HepG2 (cell line): ENCODE results near the gene ALDH2. TPM values are rescaled to one million over a fixed set of nuclear protein-coding genes. Genes with fewer than 3 reads are reported as not detected.

Experiments
- ATAC-seq: fragments of 200-7000 bp; cut with Tn5 transposase; 3 replicates; pipeline ENCODE4 v1.9.1; 2020; ENCODE audit warnings: mild to moderate bottlenecking, moderate library complexity
- BruUV-seq: library from RNA; stranded (reverse); fragments of 400-500 nt; replicated peaks from 2 replicates; lab custom pipeline; 2021; lab: Mats Ljungman, UMichigan
- CTCF ChIA-PET: fragments of 300-600 bp; formaldehyde crosslinking; extraction: SDS; loops from one replicate; lab custom pipeline; 2021; ENCODE audit warnings: low total read pairs, inconsistent platforms, low intra/inter-chr PET ratio; lab: Yijun Ruan, JAX
- POLR2A ChIA-PET: fragments of 350-600 bp; sonication (Branson Sonifier 250); formaldehyde crosslinking; loops from one replicate; lab custom pipeline; 2020; ENCODE audit warnings: antibody characterized with exemption, inconsistent platforms; lab: Yijun Ruan, JAX
- DNase-seq: peaks from one replicate; pipeline ENCODE4 v3.0.0-alpha.2; 2015; ENCODE audit warnings: low spot score
- FAIRE-seq: peaks from 3 replicates; lab custom pipeline; 2011; peaks lifted over from hg19 to GRCh38; lab: Jason Lieb, UNC
- H2AFZ ChIP-seq: one replicate; pipeline ENCODE4 v1.6.1; 2011; ENCODE audit warnings: low read length, inconsistent platforms
- H3K27ac ChIP-seq: fragments of 300-600 bp; 3 replicates; pipeline ENCODE4 v1.8.0; 2011; ENCODE audit warnings: mixed run types, mild to moderate bottlenecking, mixed read lengths, low read length, inconsistent platforms; ENCODE audit not compliant: insufficient read depth; ENCODE audit errors: extremely low read length
- H3K27me3 ChIP-seq, 2 experiments: fragments of 200-600 bp in 1 of 2; 2 replicates in 1 of 2; 3 replicates in 1 of 2; pipeline versions ENCODE4 v1.6.0 to v1.8.0; 2011; ENCODE audit warnings: low read length in 2 of 2, mild to moderate bottlenecking in 2 of 2, moderate library complexity in 2 of 2, inconsistent platforms in 1 of 2; ENCODE audit not compliant: insufficient read depth in 2 of 2, control insufficient read depth in 1 of 2
- H3K36me3 ChIP-seq, 2 experiments: fragments of 200-600 bp in 1 of 2; replicated peaks in 1 of 2; 2 replicates in 1 of 2; 3 replicates in 1 of 2; pipeline versions ENCODE4 v1.5.1 to v1.8.0; 2011; ENCODE audit warnings: low read length in 2 of 2, inconsistent platforms in 1 of 2; ENCODE audit not compliant: insufficient read depth in 2 of 2, control insufficient read depth in 1 of 2
- H3K4me1 ChIP-seq: 2 replicates; pipeline ENCODE4 v1.5.1; 2012; ENCODE audit warnings: low read length, inconsistent platforms; ENCODE audit not compliant: insufficient read depth
- H3K4me2 ChIP-seq: 2 replicates; pipeline ENCODE4 v1.6.0; 2011; ENCODE audit warnings: low read depth, low read length, inconsistent platforms
- H3K4me3 ChIP-seq, 3 experiments: fragments of 200-600 bp in 1 of 3; sonication (generic), shearing (Covaris generic) in 1 of 3; replicated peaks in 1 of 3; 2 replicates each; pipeline ENCODE4 v1.5.1; 2011 to 2016; ENCODE audit warnings: low read length in 3 of 3, inconsistent platforms in 2 of 3, low read depth in 2 of 3, mild to moderate bottlenecking in 2 of 3, control low read depth in 1 of 3, mixed read lengths in 1 of 3; ENCODE audit not compliant: insufficient read depth in 1 of 3
- H3K79me2 ChIP-seq: one replicate; pipeline ENCODE4 v1.6.1; 2011; ENCODE audit warnings: low read length, inconsistent platforms; ENCODE audit not compliant: insufficient read depth
- H3K9ac ChIP-seq: 2 replicates; pipeline ENCODE4 v1.6.0; 2011; ENCODE audit warnings: mild to moderate bottlenecking, low read depth, low read length, inconsistent platforms; ENCODE audit not compliant: insufficient read depth
- H3K9me3 ChIP-seq: 2 replicates; pipeline ENCODE4 v1.5.1; 2012; ENCODE audit warnings: mild to moderate bottlenecking, low read length
- H4K20me1 ChIP-seq: 2 replicates; pipeline ENCODE4 v1.6.0; 2011; ENCODE audit warnings: inconsistent platforms, mild to moderate bottlenecking, low read length, moderate library complexity; ENCODE audit not compliant: insufficient read depth
- AHR ChIP-seq: IDR thresholded peaks from 2 replicates; pipeline ENCODE4 v1.6.1; 2018; ENCODE audit warnings: missing genetic modification reagents, missing compliant biosample characterization
- ARNTL ChIP-seq: sonication (generic); formaldehyde crosslinking; IDR thresholded peaks from 2 replicates; pipeline ENCODE4 v1.4.0; 2020; ENCODE audit warnings: mild to moderate bottlenecking, missing genetic modification reagents
- CBX5 ChIP-seq: sonication (generic); formaldehyde crosslinking; IDR thresholded peaks from 2 replicates; pipeline ENCODE4 v1.4.0; 2020; ENCODE audit warnings: missing genetic modification reagents, borderline replicate concordance
- CHD2 ChIP-seq: IDR thresholded peaks from 2 replicates; pipeline ENCODE4 v1.6.1; 2011; ENCODE audit warnings: low read depth, low read length, improper control_type of control experiment
- FOXK2 ChIP-seq: fragments of 450-650 bp; IDR thresholded peaks from 2 replicates; pipeline ENCODE4 v1.6.1; 2016
- HDAC2 ChIP-seq: sonication (generic); formaldehyde crosslinking; IDR thresholded peaks from 2 replicates; pipeline ENCODE4 v1.4.0; 2020; ENCODE audit warnings: missing genetic modification reagents
- RBM22 ChIP-seq: fragments of 200-400 bp; formaldehyde crosslinking; optimal IDR thresholded peaks from 2 replicates; pipeline ENCODE3; 2017; ENCODE audit warnings: mild to moderate bottlenecking, low read length, moderate library complexity
- RBM39 ChIP-seq: fragments of 200-400 bp; formaldehyde crosslinking; IDR thresholded peaks from one replicate; pipeline ENCODE4 v1.6.1; 2018; ENCODE audit warnings: antibody characterized with exemption, mild to moderate bottlenecking, low read depth, low read length; ENCODE audit not compliant: poor library complexity, severe bottlenecking
- SIN3B ChIP-seq: fragments of 150-350 bp; IDR thresholded peaks from 2 replicates; pipeline ENCODE4 v1.6.1; 2014; ENCODE audit warnings: low read length
- SKI ChIP-seq: fragments of 450-650 bp; IDR thresholded peaks from one replicate; pipeline ENCODE4 v1.6.1; 2018; ENCODE audit warnings: mild to moderate bottlenecking; ENCODE audit not compliant: partially characterized antibody
- SP4 ChIP-seq: sonication (generic); formaldehyde crosslinking; IDR thresholded peaks from 2 replicates; pipeline ENCODE4 v1.8.1; 2023; ENCODE audit warnings: mild to moderate bottlenecking, missing genetic modification reagents
- TERF1 ChIP-seq: sonication (generic); formaldehyde crosslinking; IDR thresholded peaks from 2 replicates; pipeline ENCODE4 v1.8.0; 2022; ENCODE audit warnings: mild to moderate bottlenecking, missing genetic modification reagents, moderate library complexity
- XBP1 ChIP-seq: sonication (generic); formaldehyde crosslinking; IDR thresholded peaks from 2 replicates; pipeline ENCODE4 v1.5.0; 2020; ENCODE audit warnings: missing genetic modification reagents
- ZKSCAN8 ChIP-seq: IDR thresholded peaks from 2 replicates; pipeline ENCODE4 v1.6.1; 2016; ENCODE audit warnings: borderline replicate concordance, missing genetic modification reagents, missing compliant biosample characterization
- ZNF142 ChIP-seq: sonication (generic); formaldehyde crosslinking; IDR thresholded peaks from 2 replicates; pipeline ENCODE4 v1.4.0; 2020; ENCODE audit warnings: missing genetic modification reagents
- ZNF382 ChIP-seq: sonication (generic); formaldehyde crosslinking; IDR thresholded peaks from 2 replicates; pipeline ENCODE4 v1.5.0; 2020; ENCODE audit warnings: missing genetic modification reagents, mild to moderate bottlenecking, borderline replicate concordance
- ZNF446 ChIP-seq: sonication (generic); formaldehyde crosslinking; IDR thresholded peaks from 2 replicates; pipeline ENCODE4 v1.5.0; 2020; ENCODE audit warnings: mild to moderate bottlenecking, missing genetic modification reagents
- ZNF468 ChIP-seq: sonication (generic); formaldehyde crosslinking; IDR thresholded peaks from 2 replicates; pipeline ENCODE4 v1.8.0; 2022; ENCODE audit warnings: mild to moderate bottlenecking, moderate library complexity, missing genetic modification reagents
- ZNF652 ChIP-seq: IDR thresholded peaks from 2 replicates; pipeline ENCODE4 v1.6.1; 2016; ENCODE audit warnings: low read depth, borderline replicate concordance
- ZNF709 ChIP-seq: sonication (generic); formaldehyde crosslinking; IDR thresholded peaks from 2 replicates; pipeline ENCODE4 v1.5.0; 2020; ENCODE audit warnings: mild to moderate bottlenecking, missing genetic modification reagents
- ZSCAN30 ChIP-seq: sonication (generic); formaldehyde crosslinking; IDR thresholded peaks from 2 replicates; pipeline ENCODE4 v1.5.0; 2020; ENCODE audit warnings: mild to moderate bottlenecking, missing genetic modification reagents
- WGBS: methylation state at CpG from one replicate; pipeline ENCODE4 v1.1.6; 2017; ENCODE audit warnings: low lambda C conversion rate; 5-methylcytosine and 5-hydroxymethylcytosine counted together
- in situ Hi-C: cut with HindIII; loops from 2 replicates; pipeline ENCODE4 v1.10.0; 2017; ENCODE audit warnings: low pct_unique_long_range_greater_than_20kb; ENCODE audit not compliant: extremely low pct_ligation_motif_present
- intact Hi-C: fragments of 100-400 bp; cut with micrococcal nuclease; formaldehyde crosslinking; loops from one replicate; pipeline ENCODE4 v1.10.0; 2022; ENCODE audit not compliant: unreplicated experiment
- polyA plus RNA-seq, 8 experiments: library from polyadenylated mRNA; depleted of rRNA in 3 of 8; stranded (reverse) in 7 of 8; unstranded in 1 of 8; fragments of >200 nt; fragmentation: Illumina TruSeq in 4 of 8; extraction: Trizol in 4 of 8; gene quantifications; 2 replicates each; pipeline versions ENCODE4 v1.2.1 to v1.2.3, GENCODE V29; 2011 to 2016; ENCODE audit warnings: low read depth in 4 of 8, missing spikeins in 1 of 8, mixed read lengths in 1 of 8; ENCODE audit not compliant: insufficient read depth in 1 of 8
- total RNA-seq, 5 experiments: library from RNA; depleted of rRNA; stranded (reverse); fragments of >200 nt; fragmentation: Illumina TruSeq; extraction: Trizol; gene quantifications; 2 replicates each; pipeline ENCODE4 v1.2.3, GENCODE V29; 2016; ENCODE audit warnings: low read depth in 1 of 5

The ALDH2 gene
- total and polyA plus RNA-seq, 2 of the 13 experiments (the other 11 are each of a cell fraction or from before 2014, with no cell fraction given) = 78.8 to 103 TPM

GRCh38 chr12:111803851-111804250, 37.1 kb downstream of the ALDH2 start (continued):
- no peak for TF ChIP-seq RBM39
- TF ChIP-seq ZNF382 (CRISPR knock-in tag) = no peak
- no peak for TF ChIP-seq ZNF652 (CRISPR knock-in tag)
- TF ChIP-seq ARNTL (CRISPR knock-in tag) = no peak
- no peak for TF ChIP-seq TERF1
- no peak for TF ChIP-seq SP4 (CRISPR knock-in tag)
- TF ChIP-seq, all 625 proteins: peak for 0

- BruUV-seq = no TSS peak
- H3K9ac ChIP-seq = no peak overlapping the region
- no peaks in the 10 kb centered on the region for H3K27me3 ChIP-seq
- intact Hi-C loops (no loop called here), in situ Hi-C loops (no loop called here)
- H4K20me1 ChIP-seq = no peaks in the 10 kb centered on the region
- DNase-seq = no peak
- H3K36me3 ChIP-seq = peaks cover 8 to 42% of the 10 kb centered on the region in 2 experiments; a peak in 4 of 5 replicates
- TF ChIP-seq ZKSCAN8 (CRISPR knock-in tag) = no peak
- TF ChIP-seq SKI = no peak
- TF ChIP-seq ZNF468 = no peak
- no peak for TF ChIP-seq FOXK2
- no peak for TF ChIP-seq CHD2
- TF ChIP-seq ZSCAN30 (CRISPR knock-in tag) = no peak
- no peak for TF ChIP-seq ZNF709
- TF ChIP-seq RBM22 = no peak
- TF ChIP-seq CBX5 (CRISPR knock-in tag) = no peak
- no peak for TF ChIP-seq SIN3B
- TF ChIP-seq XBP1 = no peak
- TF ChIP-seq HDAC2 = no peak
- no peak for TF ChIP-seq AHR (CRISPR knock-in tag)
- no peak for TF ChIP-seq ZNF446 (CRISPR knock-in tag)
- no peak for TF ChIP-seq ZNF142 (CRISPR knock-in tag)
- H3K9me3 ChIP-seq = no peaks in the 10 kb centered on the region
- no peak for FAIRE-seq
- no peak overlapping the region for H3K4me3 ChIP-seq
- peaks cover 15% of the 10 kb centered on the region for H3K4me1 ChIP-seq
- ChIA-PET CTCF (no interaction called here), POLR2A (no interaction called here)
- H3K27ac ChIP-seq = no peak overlapping the region
- no peak overlapping the region for H2AFZ ChIP-seq
- 95% methylated on average over 4 of the region's 4 CpGs for WGBS
- no peak overlapping the region for H3K4me2 ChIP-seq
- no peaks in the 10 kb centered on the region for H3K79me2 ChIP-seq
- ATAC-seq = no peak
These were observed 39.6 kb downstream of the ALDH2 start for GRCh38 chr12:111806304-111806703.
